NB4 (cell line): ENCODE data around the gene E2F8.

ENCODE experiments used
- POLR2A ChIP-seq: IDR thresholded peaks from 2 replicates; pipeline ENCODE4 v1.6.1; 2011; ENCODE audit warnings: mild to moderate bottlenecking; ENCODE audit not compliant: insufficient read length; ENCODE audit errors: extremely low read depth
- TF ChIP-seq, protein P1 (sequence below): IDR thresholded peaks from one replicate; pipeline ENCODE4 v1.5.1; 2012; ENCODE audit warnings: low read depth, low read length
- TF ChIP-seq, protein P2 (sequence below): IDR thresholded peaks from 2 replicates; pipeline ENCODE4 v1.6.1; 2011; ENCODE audit warnings: low read depth, low read length

DNA sequence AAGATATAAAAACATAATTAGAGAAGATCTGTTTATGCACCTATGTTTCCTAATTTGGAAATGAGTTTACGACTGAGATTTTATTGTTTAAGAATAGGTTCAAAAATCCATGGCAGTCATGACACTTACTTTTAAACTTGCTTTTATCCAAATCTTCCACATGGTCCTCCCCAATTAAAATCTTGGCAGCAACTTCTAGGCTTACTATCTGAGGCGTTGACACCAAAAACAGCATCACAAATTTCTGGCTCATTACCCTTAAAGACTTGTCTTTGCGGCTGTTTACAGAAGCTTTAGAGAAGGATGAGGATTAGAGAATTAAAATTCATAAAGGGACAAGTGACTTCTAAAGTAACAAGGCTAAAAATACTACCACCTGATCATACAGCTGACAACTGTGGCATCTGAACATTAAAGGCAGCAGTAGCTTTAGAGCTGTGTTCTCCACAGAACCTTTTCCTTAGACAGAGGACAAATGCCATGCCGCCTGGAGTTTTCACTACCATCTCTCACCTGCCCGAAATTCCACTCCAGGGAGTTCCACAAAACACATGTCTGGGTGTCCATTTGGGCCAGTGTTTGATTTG lies 6.4 kb downstream of the E2F8 start:
- no peak for TF ChIP-seq POLR2A
- TF ChIP-seq, protein P1, sequence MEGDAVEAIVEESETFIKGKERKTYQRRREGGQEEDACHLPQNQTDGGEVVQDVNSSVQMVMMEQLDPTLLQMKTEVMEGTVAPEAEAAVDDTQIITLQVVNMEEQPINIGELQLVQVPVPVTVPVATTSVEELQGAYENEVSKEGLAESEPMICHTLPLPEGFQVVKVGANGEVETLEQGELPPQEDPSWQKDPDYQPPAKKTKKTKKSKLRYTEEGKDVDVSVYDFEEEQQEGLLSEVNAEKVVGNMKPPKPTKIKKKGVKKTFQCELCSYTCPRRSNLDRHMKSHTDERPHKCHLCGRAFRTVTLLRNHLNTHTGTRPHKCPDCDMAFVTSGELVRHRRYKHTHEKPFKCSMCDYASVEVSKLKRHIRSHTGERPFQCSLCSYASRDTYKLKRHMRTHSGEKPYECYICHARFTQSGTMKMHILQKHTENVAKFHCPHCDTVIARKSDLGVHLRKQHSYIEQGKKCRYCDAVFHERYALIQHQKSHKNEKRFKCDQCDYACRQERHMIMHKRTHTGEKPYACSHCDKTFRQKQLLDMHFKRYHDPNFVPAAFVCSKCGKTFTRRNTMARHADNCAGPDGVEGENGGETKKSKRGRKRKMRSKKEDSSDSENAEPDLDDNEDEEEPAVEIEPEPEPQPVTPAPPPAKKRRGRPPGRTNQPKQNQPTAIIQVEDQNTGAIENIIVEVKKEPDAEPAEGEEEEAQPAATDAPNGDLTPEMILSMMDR, result no peak
- TF ChIP-seq, protein P2, sequence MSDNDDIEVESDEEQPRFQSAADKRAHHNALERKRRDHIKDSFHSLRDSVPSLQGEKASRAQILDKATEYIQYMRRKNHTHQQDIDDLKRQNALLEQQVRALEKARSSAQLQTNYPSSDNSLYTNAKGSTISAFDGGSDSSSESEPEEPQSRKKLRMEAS, result no peak
